HTERT RPE-1 (cell line): ENCODE measurements around the gene IWS1.

Experiments used
- in situ Hi-C: fragments of 300-500 bp; cut with MboI; formaldehyde crosslinking; loops from 4 replicates; pipeline ENCODE4 v1.14.3; 2020; ENCODE audit warnings: low sequenced_read_pairs

IWS1 gene

GRCh38 chr2:127506510-127506909, 19.8 kb downstream of the IWS1 start:
- in situ Hi-C loops = no loop called here

GRCh38 chr2:127504552-127505430, 21.5 kb downstream of the IWS1 start:
- in situ Hi-C loops = no loop called here

GRCh38 chr2:127503491-127503890, 22.8 kb downstream of the IWS1 start:
- in situ Hi-C loops = no loop called here

- in situ Hi-C loops = no loop called here
Measured at GRCh38 chr2:127498386-127498785, 27.9 kb downstream of the IWS1 start.

- in situ Hi-C loops = no loop called here
Measured at GRCh38 chr2:127490283-127490682, 36.0 kb downstream of the IWS1 start.

- in situ Hi-C loops = no loop called here
Measured at GRCh38 chr2:127486247-127487058, 39.8 kb downstream of the IWS1 start.

- in situ Hi-C loops = no loop called here
Measured at GRCh38 chr2:127485694-127486071, 40.6 kb downstream of the IWS1 start.

- in situ Hi-C loops = no loop called here
Measured at GRCh38 chr2:127485051-127485693, 41.1 kb downstream of the IWS1 start.

- in situ Hi-C loops = no loop called here
Measured at GRCh38 chr2:127482031-127482430, 44.3 kb downstream of the IWS1 start.

- in situ Hi-C loops = no loop called here
Measured at GRCh38 chr2:127479866-127480743, 46.2 kb downstream of the IWS1 start.

- in situ Hi-C loops = no loop called here
Measured at GRCh38 chr2:127479219-127479825, 47.0 kb downstream of the IWS1 start.

- in situ Hi-C loops = no loop called here
Measured at GRCh38 chr2:127475788-127476187, 50.5 kb downstream of the IWS1 start.

GRCh38 chr2:127472268-127472667, 54.0 kb downstream of the IWS1 start:
- in situ Hi-C loops = loop anchor here (25.0 kb wide), 1 partner anchor 160 kb away; no protein-coding TSS in a partner anchor

GRCh38 chr2:127471286-127471988, 54.9 kb downstream of the IWS1 start:
- in situ Hi-C loops = loop anchor here (25.0 kb wide), 1 partner anchor 159 kb away; no protein-coding TSS in a partner anchor

GRCh38 chr2:127469974-127470373, 56.3 kb downstream of the IWS1 start:
- in situ Hi-C loops = loop anchor here (25.0 kb wide), 1 partner anchor 158 kb away; no protein-coding TSS in a partner anchor

- in situ Hi-C loops = loop anchor here (25.0 kb wide), 1 partner anchor 157 kb away; no protein-coding TSS in a partner anchor
Measured at GRCh38 chr2:127469051-127469450, 57.2 kb downstream of the IWS1 start.

GRCh38 chr2:127465258-127465657, 61.0 kb downstream of the IWS1 start:
- in situ Hi-C loops = loop anchor here (25.0 kb wide), 1 partner anchor 153 kb away; no protein-coding TSS in a partner anchor

- in situ Hi-C loops = loop anchor here (25.0 kb wide), 1 partner anchor 152 kb away; no protein-coding TSS in a partner anchor
Measured at GRCh38 chr2:127464470-127465257, 61.6 kb downstream of the IWS1 start.
